ENCODE measurements around the gene TMA7B. TPM values are rescaled to one million over a fixed set of nuclear protein-coding genes. Genes with fewer than 3 reads are reported as not detected.

The TMA7B gene
- total RNA-seq, 1 donor from 2014 or later, result not detected

DNA sequence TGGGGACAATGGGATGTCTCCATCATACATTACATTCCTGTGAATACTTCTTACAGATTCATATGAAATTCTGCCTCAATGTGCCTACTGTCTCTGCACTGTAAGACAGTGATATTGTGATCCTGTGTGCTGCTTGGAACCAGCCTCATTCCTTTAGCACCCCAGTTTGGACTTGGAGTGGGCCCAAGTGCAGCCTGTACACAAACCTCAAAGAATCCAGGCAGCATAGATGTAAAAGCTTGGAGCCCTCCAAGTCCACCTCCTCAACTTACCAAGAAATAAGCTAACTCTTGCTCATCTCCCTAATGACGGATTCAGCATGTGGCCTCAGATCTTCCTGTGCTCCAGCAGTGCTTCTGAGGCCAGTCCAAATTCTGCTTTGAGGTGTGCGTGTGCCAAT, 34.9 kb upstream of the TMA7B start:
- Histone ChIP-seq H3K9ac (no peak overlapping the region), H3K79me2 (ENCODE audit: low read depth) (no peaks in the 10 kb centered on the region), H3K36me3 (no peaks in the 10 kb centered on the region), H3K4me3 (no peak overlapping the region), H3K9me3 (ENCODE audit: low read depth) (no peaks in the 10 kb centered on the region), H3K4me1 (no peaks in the 10 kb centered on the region), H2AFZ (replicated peaks) (no peak overlapping the region), H3K4me2 (no peak overlapping the region), H3K27ac (no peak overlapping the region), H3F3A (ENCODE audit: low read depth) (no peaks in the 10 kb centered on the region), H4K20me1 (ENCODE audit: low read depth) (no peaks in the 10 kb centered on the region), H3K27me3 (peaks cover 4% of the 10 kb centered on the region)
- TF ChIP-seq EZH2 (IDR thresholded peaks at IDR 0.05), result no peak
- no peak for TF ChIP-seq EZH2phosphoT487 (IDR thresholded peaks at IDR 0.05)
- TF ChIP-seq, protein P1, sequence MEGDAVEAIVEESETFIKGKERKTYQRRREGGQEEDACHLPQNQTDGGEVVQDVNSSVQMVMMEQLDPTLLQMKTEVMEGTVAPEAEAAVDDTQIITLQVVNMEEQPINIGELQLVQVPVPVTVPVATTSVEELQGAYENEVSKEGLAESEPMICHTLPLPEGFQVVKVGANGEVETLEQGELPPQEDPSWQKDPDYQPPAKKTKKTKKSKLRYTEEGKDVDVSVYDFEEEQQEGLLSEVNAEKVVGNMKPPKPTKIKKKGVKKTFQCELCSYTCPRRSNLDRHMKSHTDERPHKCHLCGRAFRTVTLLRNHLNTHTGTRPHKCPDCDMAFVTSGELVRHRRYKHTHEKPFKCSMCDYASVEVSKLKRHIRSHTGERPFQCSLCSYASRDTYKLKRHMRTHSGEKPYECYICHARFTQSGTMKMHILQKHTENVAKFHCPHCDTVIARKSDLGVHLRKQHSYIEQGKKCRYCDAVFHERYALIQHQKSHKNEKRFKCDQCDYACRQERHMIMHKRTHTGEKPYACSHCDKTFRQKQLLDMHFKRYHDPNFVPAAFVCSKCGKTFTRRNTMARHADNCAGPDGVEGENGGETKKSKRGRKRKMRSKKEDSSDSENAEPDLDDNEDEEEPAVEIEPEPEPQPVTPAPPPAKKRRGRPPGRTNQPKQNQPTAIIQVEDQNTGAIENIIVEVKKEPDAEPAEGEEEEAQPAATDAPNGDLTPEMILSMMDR (IDR thresholded peaks at IDR 0.05), result no peak
- H3K4me3 Mint-ChIP-seq, result no peak overlapping the region
- H3K27ac Mint-ChIP-seq, result no peak overlapping the region
- DNase-seq (ENCODE audit: low spot score), result no peak
- H3K27me3 Mint-ChIP-seq (ENCODE audit: insufficient read depth, low read depth), result peaks cover 11% of the 10 kb centered on the region
- no peaks in the 10 kb centered on the region for H3K9me3 Mint-ChIP-seq
- H3K36me3 Mint-ChIP-seq, result no peaks in the 10 kb centered on the region
- H3K4me1 Mint-ChIP-seq, result peaks cover 4% of the 10 kb centered on the region

DNA sequence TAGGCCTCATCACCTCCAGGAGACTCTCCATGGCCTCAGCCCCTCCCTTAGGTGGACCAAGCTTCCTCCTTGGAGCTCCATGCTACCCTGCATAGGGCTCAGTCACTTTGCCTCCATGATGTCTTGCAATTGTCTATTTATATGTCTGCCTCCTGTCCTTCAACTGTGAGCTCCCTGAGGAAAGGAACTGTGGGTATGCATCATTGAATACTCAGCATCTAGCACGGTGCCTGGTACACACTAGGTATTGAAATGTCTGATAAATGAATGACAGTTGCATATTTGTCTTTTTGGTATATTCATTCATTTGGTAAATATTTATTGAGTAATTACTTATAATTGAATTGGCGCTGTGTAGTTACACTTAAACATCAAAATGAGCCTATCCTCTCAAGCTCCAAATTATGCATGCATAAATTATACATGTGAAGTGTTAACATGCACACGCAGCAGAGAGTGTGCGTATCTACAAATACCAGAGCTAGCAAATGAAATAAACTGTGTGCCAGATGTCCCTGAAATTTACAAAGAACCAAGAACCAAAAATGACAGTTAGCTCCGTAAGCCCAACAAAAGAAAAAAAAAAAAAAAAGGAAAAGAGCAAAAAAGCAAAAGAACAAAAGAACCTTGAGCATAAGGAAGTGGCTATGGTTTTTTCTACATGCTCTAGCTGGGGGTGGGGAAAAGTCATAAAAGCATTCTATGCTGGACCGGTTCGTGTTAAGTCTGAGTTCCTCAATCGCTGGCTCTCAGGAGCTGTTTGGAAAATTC, 34.1 kb upstream of the TMA7B start:
- Histone ChIP-seq H3K27ac (no peak overlapping the region), H3K4me2 (no peak overlapping the region), H3K4me1 (no peaks in the 10 kb centered on the region), H3K9ac (no peak overlapping the region), H3K36me3 (no peaks in the 10 kb centered on the region), H3K4me3 (no peak overlapping the region), H3F3A (ENCODE audit: low read depth) (no peaks in the 10 kb centered on the region), H3K9me3 (ENCODE audit: low read depth) (no peaks in the 10 kb centered on the region), H3K27me3 (peaks cover 4% of the 10 kb centered on the region), H3K79me2 (ENCODE audit: low read depth) (no peaks in the 10 kb centered on the region), H4K20me1 (ENCODE audit: low read depth) (no peaks in the 10 kb centered on the region), H2AFZ (replicated peaks) (no peak overlapping the region)
- H3K4me1 Mint-ChIP-seq, result no peaks in the 10 kb centered on the region
- H3K27me3 Mint-ChIP-seq (ENCODE audit: insufficient read depth, low read depth), result peaks cover 8% of the 10 kb centered on the region
- H3K9me3 Mint-ChIP-seq, result no peaks in the 10 kb centered on the region
- no peak overlapping the region for H3K4me3 Mint-ChIP-seq
- TF ChIP-seq EZH2phosphoT487 (IDR thresholded peaks at IDR 0.05) (no peak), EZH2 (IDR thresholded peaks at IDR 0.05) (no peak)
- TF ChIP-seq, protein P1 (IDR thresholded peaks at IDR 0.05), result no peak
- H3K27ac Mint-ChIP-seq, result peak overlapping the region; percentile 38
- no peaks in the 10 kb centered on the region for H3K36me3 Mint-ChIP-seq
- DNase-seq (ENCODE audit: low spot score), result no peak

DNA sequence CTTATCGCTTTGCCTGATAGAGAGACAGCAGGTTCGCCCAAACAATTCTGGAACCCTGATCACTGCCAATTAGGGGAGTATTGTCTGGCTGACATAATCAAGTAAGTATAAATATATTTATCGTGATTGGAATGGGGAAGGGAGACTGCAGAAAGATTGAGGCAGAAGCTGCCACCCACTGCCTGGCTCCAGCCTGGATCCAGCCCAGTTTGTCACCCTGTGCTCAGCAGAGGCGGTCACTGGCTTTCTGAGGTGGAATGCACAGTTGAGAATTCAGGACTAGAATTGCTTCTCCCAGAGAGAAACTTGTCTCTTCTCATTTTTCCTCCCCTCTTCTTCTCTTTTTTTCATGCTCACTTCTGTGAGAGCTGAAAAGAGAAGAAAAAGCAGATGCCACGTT, 33.4 kb upstream of the TMA7B start:
- H3K4me1 Mint-ChIP-seq, result no peaks in the 10 kb centered on the region
- Histone ChIP-seq H3K27ac (no peak overlapping the region), H3K79me2 (ENCODE audit: low read depth) (no peaks in the 10 kb centered on the region), H3K9me3 (ENCODE audit: low read depth) (no peaks in the 10 kb centered on the region), H3K9ac (no peak overlapping the region), H4K20me1 (ENCODE audit: low read depth) (no peaks in the 10 kb centered on the region), H2AFZ (replicated peaks) (no peak overlapping the region), H3K27me3 (peaks cover 4% of the 10 kb centered on the region), H3K36me3 (no peaks in the 10 kb centered on the region), H3F3A (ENCODE audit: low read depth) (no peaks in the 10 kb centered on the region), H3K4me1 (no peaks in the 10 kb centered on the region), H3K4me2 (no peak overlapping the region), H3K4me3 (no peak overlapping the region)
- H3K27ac Mint-ChIP-seq, result no peak overlapping the region
- no peak for DNase-seq (ENCODE audit: low spot score)
- peaks cover 8% of the 10 kb centered on the region for H3K27me3 Mint-ChIP-seq (ENCODE audit: insufficient read depth, low read depth)
- H3K4me3 Mint-ChIP-seq, result no peak overlapping the region
- TF ChIP-seq EZH2phosphoT487 (IDR thresholded peaks at IDR 0.05) (no peak), EZH2 (IDR thresholded peaks at IDR 0.05) (no peak)
- TF ChIP-seq, protein P1 (IDR thresholded peaks at IDR 0.05), result no peak
- H3K9me3 Mint-ChIP-seq, result no peaks in the 10 kb centered on the region
- no peaks in the 10 kb centered on the region for H3K36me3 Mint-ChIP-seq
